Urinary bladder (tissue), 4 donors: ENCODE measurements around the gene ZBTB39. TPM values are rescaled to one million over a fixed set of nuclear protein-coding genes. Genes with fewer than 3 reads are reported as not detected.

Experiments used
- DNase-seq: peaks from one replicate; pipeline ENCODE4 v3.0.0-alpha.2; 2015; ENCODE audit errors: extremely low spot score
- H3K27ac ChIP-seq: one replicate; pipeline ENCODE4 v1.5.1; 2013; ENCODE audit warnings: low read depth, mild to moderate bottlenecking, moderate library complexity
- H3K36me3 ChIP-seq: one replicate; pipeline ENCODE4 v1.6.1; 2013; ENCODE audit warnings: mild to moderate bottlenecking, moderate library complexity; ENCODE audit not compliant: insufficient read depth
- H3K4me1 ChIP-seq: one replicate; pipeline ENCODE4 v1.6.1; 2013; ENCODE audit warnings: mild to moderate bottlenecking, moderate library complexity; ENCODE audit not compliant: insufficient read depth
- H3K4me3 ChIP-seq: one replicate; pipeline ENCODE4 v1.5.1; 2013; ENCODE audit warnings: low read depth, low read length
- WGBS: extraction: QIAGEN DNeasy Blood & Tissue Kit; methylation state at CpG from one replicate; pipeline ENCODE4 v1.1.7; 2013; 5-methylcytosine and 5-hydroxymethylcytosine counted together
- polyA plus RNA-seq: library from polyadenylated mRNA; stranded (reverse); fragments of 200-250 nt; gene quantifications from one replicate; pipeline ENCODE4 v1.2.3, GENCODE V29; 2013
- total RNA-seq: library from RNA; depleted of rRNA; stranded (reverse); fragments of >200 nt; gene quantifications from one replicate; pipeline ENCODE4 v1.2.3, GENCODE V29; 2014
- donor health status: healthy with polysubstance abuse.
- donor health status: healthy.

ZBTB39 gene
- total and polyA plus RNA-seq, 2 donors, result 4.1 to 6.8 TPM

GRCh38 chr12:56948881-56949280, 57.5 kb downstream of the ZBTB39 start:
- Histone ChIP-seq H3K27ac (no peak overlapping the region), H3K4me1 (no peaks in the 10 kb centered on the region), H3K4me3 (no peak overlapping the region), H3K36me3 (no peaks in the 10 kb centered on the region)
- DNase-seq, result no peak
- WGBS, result 94% methylated on average over 2 of the region's 2 CpGs

Other genes with a start within 250 kb of the ZBTB39 start
- 5.8 TPM for gene HSD17B6, start 243.2 kb downstream of the ZBTB39 start, total RNA-seq
- gene HSD17B6, start 243.2 kb downstream of the ZBTB39 start, polyA plus RNA-seq, result 91.8 TPM
- gene SDR9C7, start 72.1 kb downstream of the ZBTB39 start, total RNA-seq, result not detected
- 0.16 TPM for gene SDR9C7, start 72.1 kb downstream of the ZBTB39 start, polyA plus RNA-seq
- gene RDH16, start 48.9 kb downstream of the ZBTB39 start, total RNA-seq, result 0.58 TPM
- 0.32 TPM for gene RDH16, start 48.9 kb downstream of the ZBTB39 start, polyA plus RNA-seq
- gene TAC3, start 10.0 kb upstream of the ZBTB39 start, total RNA-seq, result 21.2 TPM
- gene TAC3, start 10.0 kb upstream of the ZBTB39 start, polyA plus RNA-seq, result 2.6 TPM
- gene MYO1A, start 43.6 kb upstream of the ZBTB39 start, total RNA-seq, result 0.16 TPM
- 0.18 TPM for gene MYO1A, start 43.6 kb upstream of the ZBTB39 start, polyA plus RNA-seq
- gene NEMP1, start 72.2 kb upstream of the ZBTB39 start, total RNA-seq, result 18.0 TPM
- gene NEMP1, start 72.2 kb upstream of the ZBTB39 start, polyA plus RNA-seq, result 8.5 TPM
- gene NAB2, start 82.6 kb upstream of the ZBTB39 start, total RNA-seq, result 25.6 TPM
- gene NAB2, start 82.6 kb upstream of the ZBTB39 start, polyA plus RNA-seq, result 39.1 TPM
- gene STAT6, start 104.8 kb upstream of the ZBTB39 start, total RNA-seq, result 60.5 TPM
- 172 TPM for gene STAT6, start 104.8 kb upstream of the ZBTB39 start, polyA plus RNA-seq
- 146 TPM for gene LRP1, start 121.9 kb upstream of the ZBTB39 start, total RNA-seq
- 141 TPM for gene LRP1, start 121.9 kb upstream of the ZBTB39 start, polyA plus RNA-seq
- gene LRP1-AS, start 141.1 kb upstream of the ZBTB39 start, total RNA-seq, result not detected
- not detected for gene LRP1-AS, start 141.1 kb upstream of the ZBTB39 start, polyA plus RNA-seq
- gene NXPH4, start 210.2 kb upstream of the ZBTB39 start, total RNA-seq, result 0.79 TPM
- 0.28 TPM for gene NXPH4, start 210.2 kb upstream of the ZBTB39 start, polyA plus RNA-seq
- 62.8 TPM for gene SHMT2, start 223.2 kb upstream of the ZBTB39 start, total RNA-seq
- gene SHMT2, start 223.2 kb upstream of the ZBTB39 start, polyA plus RNA-seq, result 69.8 TPM
- gene STAC3, start 244.6 kb upstream of the ZBTB39 start, total RNA-seq, result 13.5 TPM
- 1.1 TPM for gene STAC3, start 244.6 kb upstream of the ZBTB39 start, polyA plus RNA-seq